Measurements from ENCODE around the gene ADNP2. TPM values are rescaled to one million over a fixed set of nuclear protein-coding genes. Genes with fewer than 3 reads are reported as not detected.
A peak's percentile ranks its signal among the peaks of the same experiment; 100 is the strongest.

Gene ADNP2
- total RNA-seq, 1 donor from 2014 or later = 15.2 TPM

- H3K36me3 Mint-ChIP-seq (ENCODE audit: low read depth) = peaks cover 17% of the 10 kb centered on the region
- no peak for TF ChIP-seq CTCF (IDR thresholded peaks at IDR 0.05)
- no peak for DNase-seq (ENCODE audit: low spot score)
- no peak overlapping the region for H3K4me3 Mint-ChIP-seq (ENCODE audit: unreplicated experiment)
- peaks cover 39% of the 10 kb centered on the region for H3K9me3 Mint-ChIP-seq (ENCODE audit: low read depth)
- H3K27me3 Mint-ChIP-seq (ENCODE audit: low read depth) = peaks cover 3% of the 10 kb centered on the region
- H3K27ac Mint-ChIP-seq (ENCODE audit: unreplicated experiment) = no peak overlapping the region
- no peaks in the 10 kb centered on the region for H3K4me1 Mint-ChIP-seq (ENCODE audit: low read depth)
These were observed 20.2 kb upstream of the ADNP2 start for GRCh38 chr18:80088823-80089222.

- Mint-ChIP-seq H3K4me3 (ENCODE audit: unreplicated experiment) (no peak overlapping the region), H3K4me1 (ENCODE audit: low read depth) (no peaks in the 10 kb centered on the region), H3K36me3 (ENCODE audit: low read depth) (peaks cover 3% of the 10 kb centered on the region), H3K27me3 (ENCODE audit: low read depth) (peaks cover 3% of the 10 kb centered on the region), H3K9me3 (ENCODE audit: low read depth) (peaks cover 11% of the 10 kb centered on the region), H3K27ac (ENCODE audit: unreplicated experiment) (no peak overlapping the region)
- TF ChIP-seq CTCF (IDR thresholded peaks at IDR 0.05) = no peak
- DNase-seq (ENCODE audit: low spot score) = no peak
These were observed 13.6 kb upstream of the ADNP2 start for GRCh38 chr18:80095414-80095813.

GRCh38 chr18:80096032-80096565 lies 13.0 kb upstream of the ADNP2 start:
- Mint-ChIP-seq H3K27me3 (ENCODE audit: low read depth) (peaks cover 3% of the 10 kb centered on the region), H3K4me3 (ENCODE audit: unreplicated experiment) (no peak overlapping the region), H3K27ac (ENCODE audit: unreplicated experiment) (no peak overlapping the region), H3K9me3 (ENCODE audit: low read depth) (peaks cover 7% of the 10 kb centered on the region), H3K36me3 (ENCODE audit: low read depth) (peaks cover 2% of the 10 kb centered on the region), H3K4me1 (ENCODE audit: low read depth) (no peaks in the 10 kb centered on the region)
- TF ChIP-seq CTCF (IDR thresholded peaks at IDR 0.05) = no peak
- no peak for DNase-seq (ENCODE audit: low spot score)

GRCh38 chr18:80097201-80097600 lies 11.9 kb upstream of the ADNP2 start:
- no peak for TF ChIP-seq CTCF (IDR thresholded peaks at IDR 0.05)
- DNase-seq (ENCODE audit: low spot score) = no peak
- Mint-ChIP-seq H3K4me1 (ENCODE audit: low read depth) (peaks cover 3% of the 10 kb centered on the region), H3K27ac (ENCODE audit: unreplicated experiment) (no peak overlapping the region), H3K36me3 (ENCODE audit: low read depth) (no peaks in the 10 kb centered on the region), H3K27me3 (ENCODE audit: low read depth) (no peaks in the 10 kb centered on the region), H3K4me3 (ENCODE audit: unreplicated experiment) (no peak overlapping the region), H3K9me3 (ENCODE audit: low read depth) (peaks cover 6% of the 10 kb centered on the region)

GRCh38 chr18:80103231-80103630 lies 5.8 kb upstream of the ADNP2 start:
- peaks cover 3% of the 10 kb centered on the region for H3K9me3 Mint-ChIP-seq (ENCODE audit: low read depth)
- no peak for DNase-seq (ENCODE audit: low spot score)
- H3K36me3 Mint-ChIP-seq (ENCODE audit: low read depth) = no peaks in the 10 kb centered on the region
- H3K4me1 Mint-ChIP-seq (ENCODE audit: low read depth) = peaks cover 24% of the 10 kb centered on the region
- peak overlapping the region; percentile 90 for H3K27ac Mint-ChIP-seq (ENCODE audit: unreplicated experiment)
- no peaks in the 10 kb centered on the region for H3K27me3 Mint-ChIP-seq (ENCODE audit: low read depth)
- TF ChIP-seq CTCF (IDR thresholded peaks at IDR 0.05) = no peak
- H3K4me3 Mint-ChIP-seq (ENCODE audit: unreplicated experiment) = no peak overlapping the region
